ENCODE data around the gene CLEC4G.
"Not testable (repeated sequence)": the region's sequence is repeated elsewhere in the genome, so short reads cannot be mapped to it uniquely, and the experiment has no call there.

The CLEC4G gene

GRCh38 chr19:7732045-7732444, at the start of gene CLEC4G:
CLEC4G (minus strand) TSS chr19:7732110; CDS start chr19:7732102, 8 bp downstream.
- no peak for DNase-seq (ENCODE audit: low read depth)

- DNase-seq (ENCODE audit: low read depth): no peak
Observed at GRCh38 chr19:7781157-7781556, 49.2 kb upstream of the CLEC4G start.

- DNase-seq (ENCODE audit: low read depth): no peak
Observed at GRCh38 chr19:7779631-7780486, 47.9 kb upstream of the CLEC4G start.

- no peak for DNase-seq (ENCODE audit: low read depth)
Observed at GRCh38 chr19:7778081-7778480, 46.2 kb upstream of the CLEC4G start.

- no peak for DNase-seq (ENCODE audit: low read depth)
Observed at GRCh38 chr19:7775761-7776160, 43.9 kb upstream of the CLEC4G start.

GRCh38 chr19:7773841-7774240, 41.9 kb upstream of the CLEC4G start:
- DNase-seq (ENCODE audit: low read depth): no peak

- no peak for DNase-seq (ENCODE audit: low read depth)
Observed at GRCh38 chr19:7772752-7773291, 40.9 kb upstream of the CLEC4G start.

GRCh38 chr19:7771072-7771471, 39.2 kb upstream of the CLEC4G start:
- DNase-seq (ENCODE audit: low read depth): no peak

- DNase-seq (ENCODE audit: low read depth): no peak
Observed at GRCh38 chr19:7769171-7769570, 37.3 kb upstream of the CLEC4G start.

- DNase-seq (ENCODE audit: low read depth): no peak
Observed at GRCh38 chr19:7767487-7767886, 35.6 kb upstream of the CLEC4G start.

- no peak for DNase-seq (ENCODE audit: low read depth)
Observed at GRCh38 chr19:7766535-7766934, 34.6 kb upstream of the CLEC4G start.

GRCh38 chr19:7765043-7765442, 33.1 kb upstream of the CLEC4G start:
- not testable (repeated sequence) for DNase-seq (ENCODE audit: low read depth)

GRCh38 chr19:7764157-7764556, 32.2 kb upstream of the CLEC4G start:
- not testable (repeated sequence) for DNase-seq (ENCODE audit: low read depth)

GRCh38 chr19:7763696-7764095, 31.8 kb upstream of the CLEC4G start:
- no peak for DNase-seq (ENCODE audit: low read depth)

GRCh38 chr19:7762719-7763293, 30.9 kb upstream of the CLEC4G start, which contains the start of gene CLEC4M:
CLEC4M (plus strand) TSS chr19:7763243; CDS start chr19:7763267, 24 bp downstream.
- DNase-seq (ENCODE audit: low read depth): no peak

- no peak for DNase-seq (ENCODE audit: low read depth)
Observed at GRCh38 chr19:7759156-7759555, 27.2 kb upstream of the CLEC4G start.

- no peak for DNase-seq (ENCODE audit: low read depth)
Observed at GRCh38 chr19:7757358-7757757, 25.4 kb upstream of the CLEC4G start.

GRCh38 chr19:7756258-7756657, 24.3 kb upstream of the CLEC4G start:
- DNase-seq (ENCODE audit: low read depth): no peak

GRCh38 chr19:7751157-7751783, 19.4 kb upstream of the CLEC4G start:
- DNase-seq (ENCODE audit: low read depth): no peak

GRCh38 chr19:7748756-7749155, 16.8 kb upstream of the CLEC4G start:
- DNase-seq (ENCODE audit: low read depth): no peak

- no peak for DNase-seq (ENCODE audit: low read depth)
Observed at GRCh38 chr19:7748171-7748570, 16.3 kb upstream of the CLEC4G start.

Measured in non-pigmented ciliary epithelial cell (primary cell).